Measurements from ENCODE around the gene LRP6. TPM values are rescaled to one million over a fixed set of nuclear protein-coding genes. Genes with fewer than 3 reads are reported as not detected.
A peak's percentile ranks its signal among the peaks of the same experiment; 100 is the strongest.

The LRP6 gene
- total and polyA plus RNA-seq, 2 donors (not counting 1 experiment from before 2014, with no cell fraction given), result 21.0 to 39.3 TPM

GRCh38 chr12:12202105-12202504, 64.7 kb downstream of the LRP6 start:
- no peak for DNase-seq (ENCODE audit: low read depth in 2 of 2)
- no peak overlapping the region for H3K27ac ChIP-seq (ENCODE audit: insufficient read depth, low read length)
- no peak overlapping the region for H3K4me3 ChIP-seq (replicated peaks in 1 of 4; ENCODE audit: control extremely low read depth in 1 of 4, insufficient read depth in 1 of 4, low read depth in 3 of 4, low read length in 4 of 4)
- no peaks in the 10 kb centered on the region for H3K27me3 ChIP-seq (ENCODE audit: control insufficient read depth, insufficient read depth, low read length)
- no peaks in the 10 kb centered on the region for H3K36me3 ChIP-seq (ENCODE audit: control insufficient read depth, insufficient read depth, low read length)
- H4K20me1 ChIP-seq (ENCODE audit: control insufficient read depth, extremely low read depth, insufficient read depth, low read length), result no peaks in the 10 kb centered on the region
- H2AFZ ChIP-seq (ENCODE audit: low read length), result no peak overlapping the region
- H3K4me1 ChIP-seq (ENCODE audit: control insufficient read depth, extremely low read depth, insufficient read depth, low read length), result no peaks in the 10 kb centered on the region
- H3K9me3 ChIP-seq (ENCODE audit: control insufficient read depth, insufficient read depth, low read depth, low read length), result no peaks in the 10 kb centered on the region
- no peak overlapping the region for H3K9ac ChIP-seq (ENCODE audit: insufficient read depth, low read length)
- H3K4me2 ChIP-seq (ENCODE audit: extremely low read depth, insufficient read depth, low read length), result no peak overlapping the region
- TF ChIP-seq EZH2 (IDR thresholded peaks at IDR 0.05; ENCODE audit: low read length, missing control alignments) (no peak), CTCF (conservative IDR thresholded peaks at IDR 0.05 in 1 of 2, IDR thresholded peaks at IDR 0.05 in 1 of 2; ENCODE audit: low read depth in 1 of 2, low read length in 2 of 2) (no peak)
- H3K79me2 ChIP-seq (ENCODE audit: control insufficient read depth, insufficient read depth, low read length), result peaks cover 4% of the 10 kb centered on the region

GRCh38 chr12:12201274-12201758, 65.5 kb downstream of the LRP6 start:
- Histone ChIP-seq H3K4me3 (replicated peaks in 1 of 4; ENCODE audit: control extremely low read depth in 1 of 4, insufficient read depth in 1 of 4, low read depth in 3 of 4, low read length in 4 of 4) (no peak overlapping the region), H2AFZ (ENCODE audit: low read length) (no peak overlapping the region), H3K36me3 (ENCODE audit: control insufficient read depth, insufficient read depth, low read length) (no peaks in the 10 kb centered on the region), H3K9me3 (ENCODE audit: control insufficient read depth, insufficient read depth, low read depth, low read length) (no peaks in the 10 kb centered on the region), H4K20me1 (ENCODE audit: control insufficient read depth, extremely low read depth, insufficient read depth, low read length) (no peaks in the 10 kb centered on the region), H3K4me2 (ENCODE audit: extremely low read depth, insufficient read depth, low read length) (no peak overlapping the region), H3K27me3 (ENCODE audit: control insufficient read depth, insufficient read depth, low read length) (no peaks in the 10 kb centered on the region), H3K27ac (ENCODE audit: insufficient read depth, low read length) (no peak overlapping the region), H3K79me2 (ENCODE audit: control insufficient read depth, insufficient read depth, low read length) (peaks cover 4% of the 10 kb centered on the region), H3K9ac (ENCODE audit: insufficient read depth, low read length) (no peak overlapping the region), H3K4me1 (ENCODE audit: control insufficient read depth, extremely low read depth, insufficient read depth, low read length) (no peaks in the 10 kb centered on the region)
- TF ChIP-seq CTCF (conservative IDR thresholded peaks at IDR 0.05 in 1 of 2, IDR thresholded peaks at IDR 0.05 in 1 of 2; ENCODE audit: low read depth in 1 of 2, low read length in 2 of 2) (no peak), EZH2 (IDR thresholded peaks at IDR 0.05; ENCODE audit: low read length, missing control alignments) (no peak)
- peak in 1 of 2 donors; percentile 93 for DNase-seq (ENCODE audit: low read depth in 2 of 2)

- Histone ChIP-seq H3K9ac (ENCODE audit: insufficient read depth, low read length) (no peak overlapping the region), H3K36me3 (ENCODE audit: control insufficient read depth, insufficient read depth, low read length) (no peaks in the 10 kb centered on the region), H4K20me1 (ENCODE audit: control insufficient read depth, extremely low read depth, insufficient read depth, low read length) (no peaks in the 10 kb centered on the region), H3K79me2 (ENCODE audit: control insufficient read depth, insufficient read depth, low read length) (no peaks in the 10 kb centered on the region), H3K4me3 (replicated peaks in 1 of 4; ENCODE audit: control extremely low read depth in 1 of 4, insufficient read depth in 1 of 4, low read depth in 3 of 4, low read length in 4 of 4) (no peak overlapping the region), H3K27me3 (ENCODE audit: control insufficient read depth, insufficient read depth, low read length) (no peaks in the 10 kb centered on the region), H3K9me3 (ENCODE audit: control insufficient read depth, insufficient read depth, low read depth, low read length) (no peaks in the 10 kb centered on the region), H3K4me2 (ENCODE audit: extremely low read depth, insufficient read depth, low read length) (no peak overlapping the region), H2AFZ (ENCODE audit: low read length) (no peak overlapping the region), H3K27ac (ENCODE audit: insufficient read depth, low read length) (no peak overlapping the region), H3K4me1 (ENCODE audit: control insufficient read depth, extremely low read depth, insufficient read depth, low read length) (no peaks in the 10 kb centered on the region)
- TF ChIP-seq EZH2 (IDR thresholded peaks at IDR 0.05; ENCODE audit: low read length, missing control alignments), result no peak
- TF ChIP-seq CTCF (conservative IDR thresholded peaks at IDR 0.05 in 1 of 2, IDR thresholded peaks at IDR 0.05 in 1 of 2; ENCODE audit: low read depth in 1 of 2, low read length in 2 of 2), result no peak
- no peak for DNase-seq (ENCODE audit: low read depth in 2 of 2)
These were observed 66.5 kb downstream of the LRP6 start for GRCh38 chr12:12200363-12200762.
